GM21390 (cell line): ENCODE data around the gene AKR1C1.
"Not testable (repeated sequence)": the region's sequence is repeated elsewhere in the genome, so short reads cannot be mapped to it uniquely, and the experiment has no call there.

Experiments
- ATAC-seq: cut with Tn5 transposase; IDR thresholded peaks from one replicate; pipeline ENCODE4 v1.9.1; 2021; ENCODE audit not compliant: unreplicated experiment

The AKR1C1 gene

GRCh38 chr10:4982764-4983226, 19.6 kb downstream of the AKR1C1 start:
- ATAC-seq = no peak

DNA sequence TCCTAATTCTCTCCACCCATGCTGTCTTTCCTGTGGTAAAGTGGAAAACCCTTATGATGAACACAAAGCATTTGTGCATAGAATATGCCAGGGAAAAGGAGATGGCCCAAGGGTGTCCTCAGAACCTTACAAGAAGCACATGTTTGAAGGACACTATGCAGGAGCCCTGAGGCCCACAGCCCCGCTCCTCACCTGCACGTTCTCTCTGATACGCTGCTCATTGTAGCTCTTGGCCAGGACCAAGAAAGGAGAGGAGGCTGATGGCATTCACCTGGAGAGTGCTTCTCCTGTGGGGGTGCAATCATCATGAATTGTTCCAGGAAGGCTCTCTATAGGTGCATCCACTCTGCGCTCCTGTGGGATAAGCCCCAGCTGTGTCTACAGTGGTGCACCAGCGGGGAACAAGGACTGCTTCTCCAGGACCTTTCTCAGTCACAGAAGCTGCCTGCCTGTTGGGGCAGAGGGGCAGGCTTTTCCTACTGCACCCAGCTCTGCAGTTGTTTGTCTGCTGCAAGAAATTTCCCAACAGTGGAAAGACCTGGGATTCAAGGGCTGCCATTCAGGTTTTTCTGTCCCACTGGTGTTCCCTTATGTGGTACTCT, 20.5 kb downstream of the AKR1C1 start:
- no peak for ATAC-seq

DNA sequence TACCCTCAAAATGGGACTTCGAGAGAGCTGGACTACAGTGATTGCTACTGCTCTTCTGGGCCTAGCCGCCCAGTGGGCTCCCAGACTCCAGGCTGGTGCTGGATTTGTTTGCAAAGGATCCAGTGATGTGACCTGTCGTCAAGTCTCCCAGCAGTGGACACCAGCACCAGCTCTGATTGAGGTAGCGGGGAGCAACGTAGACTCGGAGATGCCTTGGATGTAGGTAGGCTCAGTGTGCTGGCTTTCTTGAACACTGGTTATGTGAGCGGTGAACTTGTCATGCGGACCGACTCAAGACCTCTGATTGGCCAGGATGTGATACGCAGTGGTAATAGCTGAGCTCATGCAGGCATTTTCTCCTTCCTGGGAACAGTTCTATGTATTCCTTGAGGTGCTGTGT, 21.0 kb downstream of the AKR1C1 start:
- ATAC-seq = no peak

DNA sequence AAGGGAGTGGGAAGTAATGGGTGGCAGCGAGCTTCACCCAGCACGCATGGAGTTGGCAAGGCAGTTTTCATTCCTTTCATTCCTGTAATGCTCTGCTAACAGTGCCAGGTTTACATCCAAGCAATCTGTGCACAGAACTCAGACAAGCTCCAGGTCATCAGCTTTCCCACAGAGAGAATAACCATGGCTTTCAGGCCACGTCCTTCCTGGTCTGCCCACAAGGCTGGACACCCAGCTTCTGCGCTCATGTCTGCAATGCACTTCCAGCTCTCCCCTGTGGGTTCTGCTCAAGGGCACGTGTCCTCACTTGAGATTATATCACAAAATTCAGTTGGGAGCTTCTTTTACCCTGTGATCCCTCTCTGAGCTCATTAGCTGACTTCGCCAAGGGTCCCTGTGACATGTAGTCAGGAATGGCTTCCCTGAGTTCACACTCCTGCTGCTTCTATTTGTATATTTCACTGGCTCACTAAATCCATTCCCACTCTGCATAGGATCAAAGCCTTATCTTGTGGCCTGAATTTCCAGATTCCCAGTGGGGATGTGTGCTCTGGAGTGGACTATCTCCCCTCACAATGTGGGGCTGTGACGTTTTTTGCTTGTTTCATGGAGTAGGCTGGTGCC, 21.9 kb downstream of the AKR1C1 start:
- no peak for ATAC-seq

- ATAC-seq = not testable (repeated sequence)
Observed at GRCh38 chr10:4988000-4988641, 24.9 kb downstream of the AKR1C1 start.

DNA sequence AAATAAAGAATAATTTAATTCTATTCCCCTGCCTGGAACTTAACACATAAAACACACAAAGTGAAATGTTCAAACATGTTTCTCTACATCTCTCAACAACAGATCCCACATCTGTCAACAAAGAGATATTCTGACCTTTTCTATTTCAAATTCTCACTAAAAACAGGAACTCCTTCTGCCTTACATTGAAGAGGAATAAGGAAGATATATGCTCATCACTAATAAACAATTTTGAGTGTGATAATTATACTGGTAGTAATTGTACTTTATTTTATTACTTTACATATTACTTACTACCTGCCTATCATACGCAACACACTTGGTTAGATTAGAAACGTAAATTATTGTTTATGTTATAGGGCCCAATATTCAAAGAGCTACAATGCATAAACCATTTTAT, 27.0 kb downstream of the AKR1C1 start:
- no peak for ATAC-seq

- ATAC-seq = not testable (repeated sequence)
Observed at GRCh38 chr10:4991463-4991862, 28.2 kb downstream of the AKR1C1 start.

DNA sequence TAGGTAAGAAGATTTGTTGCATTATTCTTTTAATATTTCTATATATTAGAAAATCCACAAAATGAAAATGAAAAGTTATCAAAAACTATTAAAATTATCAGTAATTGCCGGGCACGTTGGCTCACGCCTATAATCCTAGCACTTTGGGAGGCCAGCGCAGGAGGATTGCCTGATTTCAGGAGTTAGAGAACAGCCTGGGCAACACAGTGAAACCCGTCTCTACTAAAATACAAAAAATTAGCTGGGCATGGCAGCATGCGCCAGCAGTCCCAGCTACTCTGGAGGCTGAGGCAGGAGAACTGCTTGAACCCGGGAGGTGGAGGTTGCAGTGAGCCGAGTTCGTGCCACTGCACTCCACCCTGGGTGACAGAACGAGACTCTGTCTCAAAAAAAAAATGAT, 29.3 kb downstream of the AKR1C1 start:
- ATAC-seq = not testable (repeated sequence)

DNA sequence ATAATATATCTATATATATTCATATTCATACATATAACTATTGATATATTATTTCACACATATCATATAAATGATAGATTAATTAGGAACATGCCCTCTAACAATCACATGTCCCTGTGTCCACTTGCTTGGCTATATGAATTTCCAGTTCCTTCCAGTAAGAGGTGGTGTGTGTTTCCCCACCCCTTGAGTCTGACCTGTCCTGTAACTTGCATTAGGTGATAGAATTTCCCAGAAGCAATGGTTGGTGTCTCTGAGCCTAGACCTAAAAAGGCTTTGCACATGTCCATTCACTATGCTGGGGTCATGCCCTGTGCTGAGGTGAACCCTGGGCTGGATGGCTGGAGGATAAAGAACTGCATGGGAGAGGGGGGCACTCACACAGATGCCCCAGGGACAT, 31.0 kb downstream of the AKR1C1 start:
- not testable (repeated sequence) for ATAC-seq

GRCh38 chr10:4998671-4999070, 35.5 kb downstream of the AKR1C1 start:
- ATAC-seq = no peak

DNA sequence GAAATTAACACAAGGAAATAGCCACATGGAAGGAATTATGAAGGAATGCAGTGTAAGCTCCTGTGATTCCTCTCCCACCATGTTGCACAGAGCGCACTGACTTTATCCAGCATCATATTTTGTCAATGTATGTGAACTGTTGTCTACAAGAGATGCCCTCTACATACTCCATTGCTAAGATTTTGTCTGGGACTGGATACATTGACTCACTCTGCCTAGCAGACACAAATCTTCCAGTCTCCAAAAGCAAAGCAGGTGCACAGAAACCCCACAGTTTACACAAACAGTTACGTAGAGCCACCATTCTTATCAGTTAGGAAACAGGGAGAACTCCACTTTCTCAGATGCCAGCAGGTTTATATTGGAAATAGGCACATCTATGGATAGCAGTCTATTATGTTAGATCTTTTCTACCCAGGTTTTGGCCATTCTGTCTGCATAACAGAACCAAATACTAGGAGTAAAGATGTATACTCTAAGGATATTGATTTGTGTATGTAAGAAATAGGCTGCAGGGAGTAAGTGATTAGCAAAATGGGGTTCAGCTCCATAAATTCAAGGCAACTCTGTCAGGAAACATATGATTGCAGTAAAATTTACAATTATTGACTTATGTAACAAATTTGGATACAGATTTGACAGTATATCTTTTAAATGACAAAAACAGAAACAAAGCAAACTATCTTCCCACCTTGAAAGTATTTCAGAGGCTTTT, 39.0 kb downstream of the AKR1C1 start:
- no peak for ATAC-seq

GRCh38 chr10:5003127-5004029, 40.2 kb downstream of the AKR1C1 start, which contains the start of gene AKR1C2:
TSS of gene AKR1C2 (minus strand) at chr10:5003857. CDS start at chr10:5003835, 22 bp downstream.
- not testable (repeated sequence) for ATAC-seq

DNA sequence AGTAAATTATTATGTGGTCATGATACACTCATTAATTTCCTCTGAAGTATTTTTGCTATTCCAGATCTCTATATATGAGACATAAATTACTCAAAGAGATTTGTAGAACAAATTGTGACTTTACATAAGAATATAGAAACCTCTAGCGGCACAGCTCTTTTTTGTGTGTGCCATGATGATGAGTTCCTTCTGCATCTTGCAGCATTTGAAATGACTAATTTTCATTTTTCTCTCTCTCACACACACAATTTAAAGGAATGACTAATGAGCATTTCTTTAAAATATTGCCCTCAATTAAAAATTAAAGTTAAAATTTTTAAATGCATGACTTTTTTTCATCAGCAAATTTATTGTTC, 40.8 kb downstream of the AKR1C1 start:
- not testable (repeated sequence) for ATAC-seq

GRCh38 chr10:5004501-5004900, 41.3 kb downstream of the AKR1C1 start:
- not testable (repeated sequence) for ATAC-seq

- ATAC-seq = not testable (repeated sequence)
Observed at GRCh38 chr10:5008857-5009548, 45.8 kb downstream of the AKR1C1 start.

DNA sequence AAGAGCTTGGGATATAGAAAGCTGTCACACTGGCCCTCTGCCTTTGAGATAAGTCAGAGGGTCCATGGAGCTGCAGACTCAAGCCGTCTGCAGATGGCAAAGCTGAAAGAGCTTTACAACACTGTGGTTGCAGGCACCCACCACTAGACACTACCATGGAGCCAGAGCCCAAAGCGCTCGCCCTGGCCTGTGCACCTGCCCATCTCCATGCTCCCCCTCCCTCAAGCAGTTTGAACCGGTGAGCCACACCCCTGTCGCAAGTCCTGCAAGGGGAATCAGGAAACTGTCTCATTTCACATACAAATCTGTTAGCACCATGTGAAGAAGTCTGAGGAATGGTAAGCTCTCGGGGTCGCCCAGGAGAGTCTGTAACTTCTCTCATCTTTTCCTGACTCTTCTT, 46.8 kb downstream of the AKR1C1 start:
- not testable (repeated sequence) for ATAC-seq

- ATAC-seq = not testable (repeated sequence)
Observed at GRCh38 chr10:5011392-5011791, 48.2 kb downstream of the AKR1C1 start.

GRCh38 chr10:5012595-5012994, 49.4 kb downstream of the AKR1C1 start:
- ATAC-seq = no peak

DNA sequence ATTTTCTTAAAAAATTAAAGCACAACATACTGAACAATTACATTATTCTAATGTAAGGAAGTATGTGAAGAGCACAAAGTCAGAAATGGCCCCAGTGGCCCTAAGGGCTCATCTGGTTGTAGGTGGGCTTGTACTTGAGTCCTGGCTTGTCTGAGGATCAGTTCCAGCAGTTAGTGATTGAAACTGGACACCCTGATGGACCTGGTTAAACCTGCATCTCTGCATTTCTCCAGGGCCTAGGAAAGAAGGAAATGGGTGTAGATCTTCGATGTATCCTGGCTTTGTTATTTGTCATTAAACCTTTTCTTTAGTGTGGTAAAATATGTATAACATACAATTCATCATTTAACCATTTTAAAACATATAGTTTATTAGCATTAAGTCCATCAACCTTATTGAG, 50.2 kb downstream of the AKR1C1 start:
- ATAC-seq = no peak
